SW 1271 (cell line): ENCODE results near the gene CD79B.
"Not testable (repeated sequence)": the region's sequence is repeated elsewhere in the genome, so short reads cannot be mapped to it uniquely, and the experiment has no call there.

Experiments used
- DNase-seq, 2 experiments: peaks; one replicate each; lab custom pipeline; 2025; lab: John Stamatoyannopoulos, UW

Gene CD79B

DNA sequence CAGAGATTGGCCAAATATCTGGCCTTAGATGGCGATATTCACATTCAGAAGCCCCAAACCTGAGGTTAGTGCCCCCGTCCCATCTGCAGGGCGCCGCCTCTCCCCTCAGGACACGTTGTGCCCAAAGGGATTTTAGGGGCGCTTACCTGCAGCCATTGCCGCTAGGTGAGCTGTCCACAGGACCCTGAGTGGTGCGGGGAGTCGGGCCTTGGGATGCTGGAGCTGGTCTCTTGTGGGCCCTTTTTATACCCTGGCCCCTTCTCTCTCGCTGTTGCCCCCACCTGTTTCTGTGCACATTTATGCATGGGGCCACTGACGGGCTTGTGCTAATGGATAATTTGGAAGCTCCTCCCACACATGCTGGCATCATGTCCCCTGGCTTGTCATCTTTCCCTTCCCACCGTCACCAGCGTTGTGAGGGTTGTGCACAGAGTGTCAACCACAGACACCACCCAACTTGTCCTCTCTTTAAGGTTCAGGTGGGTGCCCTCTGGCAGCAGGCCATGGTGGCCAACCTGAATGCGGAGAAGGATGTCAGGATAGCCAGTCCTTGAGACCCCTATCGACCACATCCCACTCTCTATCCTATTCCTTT, 21.0 kb downstream of the CD79B start, which contains the start of gene CSHL1:
Gene CSHL1 (minus strand): TSS at position 218 of the 595 bp plus-strand sequence. CDS start 62 bp downstream, at position 156.
- DNase-seq = no peak

- DNase-seq = no peak
Observed at GRCh38 chr17:63910096-63910495, 22.0 kb downstream of the CD79B start.

DNA sequence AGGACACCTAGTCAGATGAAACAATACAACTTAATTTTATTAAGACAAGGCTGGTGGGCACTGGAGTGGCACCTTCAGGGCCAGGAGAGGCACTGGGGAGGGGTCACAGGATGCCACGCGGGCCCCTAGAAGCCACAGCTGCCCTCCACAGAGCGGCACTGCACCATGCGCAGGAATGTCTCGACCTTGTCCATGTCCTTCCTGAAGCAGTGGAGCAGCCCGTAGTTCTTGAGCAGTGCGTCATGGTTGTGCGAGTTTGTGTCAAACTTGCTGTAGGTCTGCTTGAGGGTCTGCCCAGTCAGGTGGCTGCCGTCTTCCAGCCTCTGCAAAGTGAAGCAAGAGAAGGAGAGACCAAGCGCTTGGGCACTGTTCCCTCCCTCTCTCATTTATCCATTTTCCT, 22.5 kb downstream of the CD79B start:
- DNase-seq = not testable (repeated sequence)

DNA sequence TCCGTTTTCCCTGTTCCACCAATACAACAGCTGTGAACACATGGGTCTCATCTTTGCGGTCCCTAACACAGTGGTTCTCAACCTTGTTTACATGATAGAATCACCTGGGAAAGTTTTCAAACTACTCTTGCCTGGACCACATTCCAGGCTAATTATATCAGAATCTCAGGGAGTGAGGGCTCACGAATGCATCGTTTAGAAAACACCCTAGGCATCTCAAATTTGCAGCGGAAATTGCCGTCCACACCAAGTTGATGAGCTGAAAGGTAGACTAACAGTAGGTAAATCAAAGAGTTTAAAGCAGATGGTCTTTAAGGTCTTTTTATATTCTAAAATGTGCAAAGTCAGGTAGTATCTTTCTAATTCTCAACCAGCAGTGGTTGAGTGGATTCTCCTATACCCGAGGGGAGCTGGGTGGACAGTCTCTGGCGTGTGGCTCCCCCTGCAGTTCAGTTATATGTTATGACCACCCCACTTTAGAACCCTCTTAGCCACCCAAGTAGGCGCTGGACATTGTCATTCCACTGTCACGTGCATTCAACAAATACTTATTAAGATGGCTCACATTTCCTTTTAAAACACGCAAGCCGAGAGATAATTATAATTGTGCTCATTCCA, 24.9 kb downstream of the CD79B start:
- peak in 1 of 2 experiments; percentile 21 for DNase-seq

GRCh38 chr17:63904796-63905195, 27.3 kb downstream of the CD79B start:
- DNase-seq = not testable (repeated sequence)

DNA sequence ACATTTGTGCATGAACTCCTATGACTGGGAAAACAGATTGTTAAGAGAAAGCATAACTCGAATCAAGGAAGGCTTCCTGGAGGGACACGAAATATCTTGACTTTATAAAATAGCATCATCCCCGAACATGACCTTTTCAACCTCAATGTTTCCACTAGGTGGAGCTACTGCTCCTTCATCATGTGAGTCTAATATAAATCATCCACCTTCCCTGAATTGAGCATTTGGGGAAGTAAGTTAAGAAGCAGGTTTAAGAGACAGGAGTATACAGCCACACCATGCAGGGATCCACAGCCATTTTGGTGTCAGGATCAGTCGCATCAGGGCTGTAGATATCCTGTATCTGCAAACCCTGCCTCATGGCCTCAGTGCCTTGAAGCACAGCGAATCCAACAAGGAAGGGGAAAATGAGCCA, 28.3 kb downstream of the CD79B start:
- DNase-seq = peak in 1 of 2 experiments; percentile 11

- DNase-seq = not testable (repeated sequence)
Observed at GRCh38 chr17:63901971-63902370, 30.2 kb downstream of the CD79B start.

- DNase-seq = not testable (repeated sequence)
Observed at GRCh38 chr17:63898899-63899798, 33.0 kb downstream of the CD79B start.

DNA sequence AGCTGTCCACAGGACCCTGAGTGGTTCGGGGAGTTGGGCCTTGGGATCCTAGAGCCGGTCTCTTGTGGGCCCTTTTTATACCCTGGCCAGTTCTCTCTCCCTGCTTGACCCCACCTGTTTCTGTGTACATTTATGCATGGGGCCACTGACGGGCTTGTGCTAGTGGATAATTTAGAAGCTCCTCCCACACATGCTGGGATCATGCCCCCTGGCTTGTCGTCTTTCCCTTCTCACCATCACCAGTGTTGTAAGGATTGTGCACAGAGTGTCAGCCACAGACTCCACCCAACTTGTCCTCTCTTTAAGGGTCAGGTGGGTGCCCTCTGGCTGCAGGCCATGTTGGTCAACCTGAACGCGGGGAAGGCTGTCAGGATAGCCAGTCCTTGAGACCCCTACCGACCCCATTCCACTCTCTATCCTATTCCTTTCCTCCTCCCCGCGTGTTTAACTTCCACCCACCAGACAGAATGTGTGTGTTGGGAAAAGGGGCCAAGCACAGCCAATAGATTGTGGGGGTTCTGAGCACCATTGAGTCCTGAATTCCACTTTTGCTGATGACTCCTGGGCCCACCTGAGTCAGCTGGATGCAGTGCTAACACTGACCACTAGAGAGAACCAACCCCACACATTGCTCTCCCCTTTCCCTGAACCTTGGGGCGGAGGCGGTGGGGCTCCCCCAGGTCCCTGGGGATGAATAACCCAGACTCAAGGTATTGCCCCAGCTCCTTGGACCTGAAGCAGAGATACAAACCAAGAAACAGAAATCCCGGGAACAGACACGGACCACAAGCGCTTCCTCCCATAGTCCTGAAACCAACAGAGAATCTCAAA, 35.4 kb downstream of the CD79B start, which contains the start of gene CSH1:
Gene CSH1 (minus strand): TSS at position 51 of the 831 bp plus-strand sequence. CDS start 63 bp downstream, outside the sequence.
- not testable (repeated sequence) for DNase-seq

DNA sequence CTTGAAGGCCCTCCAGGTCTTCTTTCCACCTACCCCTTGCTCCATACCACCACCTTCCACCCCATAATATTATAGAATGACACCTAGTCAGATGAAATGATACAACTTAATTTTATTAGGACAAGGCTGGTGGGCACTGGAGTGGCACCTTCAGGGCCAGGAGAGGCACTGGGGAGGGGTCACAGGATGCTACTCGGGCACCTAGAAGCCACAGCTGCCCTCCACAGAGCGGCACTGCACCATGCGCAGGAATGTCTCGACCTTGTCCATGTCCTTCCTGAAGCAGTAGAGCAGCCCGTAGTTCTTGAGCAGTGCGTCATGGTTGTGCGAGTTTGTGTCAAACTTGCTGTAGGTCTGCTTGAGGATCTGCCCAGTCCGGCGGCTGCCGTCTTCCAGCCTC, 37.3 kb downstream of the CD79B start:
- DNase-seq = not testable (repeated sequence)

- not testable (repeated sequence) for DNase-seq
Observed at GRCh38 chr17:63894021-63894420, 38.1 kb downstream of the CD79B start.

DNA sequence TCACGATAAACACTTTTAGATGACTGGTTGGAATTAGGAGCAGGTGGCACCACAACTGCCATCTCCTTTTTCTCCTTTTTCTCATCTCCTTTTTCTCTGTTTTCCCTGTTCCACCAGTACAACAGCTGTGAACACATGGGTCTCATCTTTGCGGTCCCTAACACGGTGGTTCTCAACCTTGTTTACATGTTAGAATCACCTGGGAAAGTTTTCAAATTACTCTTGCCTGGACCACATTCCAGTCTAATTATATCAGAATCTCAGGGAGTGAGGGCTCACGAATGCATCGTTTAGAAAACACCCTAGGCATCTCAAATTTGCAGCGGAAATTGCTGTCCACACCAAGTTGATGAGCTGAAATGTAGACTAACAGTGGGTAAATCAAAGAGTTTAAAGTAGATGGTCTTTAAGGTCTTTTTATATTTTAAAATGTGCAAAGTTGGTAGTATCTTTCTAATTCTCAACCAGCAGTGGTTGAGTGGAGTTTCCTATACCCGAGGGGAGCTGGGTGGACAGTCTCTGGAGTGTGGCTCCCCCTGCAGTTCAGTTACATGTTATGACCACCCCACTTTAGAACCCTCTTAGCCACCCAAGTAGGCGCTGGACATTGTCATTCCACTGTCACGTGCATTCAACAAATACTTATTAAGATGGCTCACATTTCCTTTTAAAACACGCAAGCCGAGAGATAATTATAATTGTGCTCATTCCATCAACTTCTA, 39.7 kb downstream of the CD79B start:
- DNase-seq = not testable (repeated sequence)

DNA sequence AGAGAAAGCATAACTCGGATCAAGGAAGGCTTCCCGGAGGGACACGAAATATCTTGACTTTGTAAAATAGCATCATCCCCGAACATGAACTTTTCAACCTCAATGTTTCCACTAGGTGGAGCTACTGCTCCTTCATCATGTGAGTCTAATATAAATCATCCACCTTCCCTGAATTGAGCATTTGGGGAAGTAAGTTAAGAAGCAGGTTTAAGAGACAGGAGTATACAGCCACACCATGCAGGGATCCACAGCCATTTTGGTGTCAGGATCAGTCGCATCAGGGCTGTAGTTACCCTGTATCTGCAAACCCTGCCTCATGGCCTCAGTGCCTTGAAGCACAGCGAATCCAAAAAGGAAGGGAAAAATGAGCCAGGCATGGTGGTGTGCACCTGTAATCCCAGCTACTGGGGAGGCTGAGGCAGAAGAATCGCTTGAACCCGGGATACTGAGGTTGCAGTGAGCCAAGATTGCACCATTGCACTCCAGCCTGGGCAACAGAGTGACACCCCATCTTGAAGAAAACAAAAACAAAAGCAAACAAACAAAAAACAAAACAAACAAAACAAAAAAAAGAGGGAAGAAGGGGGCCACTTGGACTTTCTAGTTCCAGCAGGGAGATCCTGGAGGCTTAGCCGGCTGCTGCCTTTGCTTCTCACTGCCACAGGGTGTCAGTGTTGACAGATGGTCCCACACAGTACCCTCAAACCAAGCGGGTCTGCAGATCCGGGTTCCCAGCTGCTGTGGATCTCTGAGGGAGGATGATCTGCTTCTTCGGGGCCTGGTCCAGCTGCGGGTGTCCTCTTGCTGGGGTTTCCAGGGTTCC, 42.9 kb downstream of the CD79B start:
- peak in 1 of 2 experiments; percentile 15 for DNase-seq

DNA sequence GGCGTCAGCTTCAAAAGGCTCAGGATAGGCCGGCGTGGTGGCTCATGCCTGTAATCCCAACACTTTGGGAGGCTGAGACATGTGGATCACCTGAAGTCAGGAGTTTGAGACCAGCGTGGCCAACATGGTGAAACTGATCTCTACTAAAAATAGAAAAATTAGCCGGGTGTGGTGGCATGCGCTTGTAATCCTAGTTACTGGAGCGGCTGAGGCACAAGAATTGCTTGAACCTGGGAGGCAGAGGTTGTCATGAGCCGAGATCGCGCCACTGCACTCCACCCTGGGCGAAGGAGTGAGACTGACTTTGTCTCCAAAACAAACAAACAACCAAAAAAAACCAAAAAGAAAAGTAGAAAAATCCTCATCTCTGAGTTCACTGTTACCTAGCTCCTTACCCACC, 47.0 kb downstream of the CD79B start:
- DNase-seq = not testable (repeated sequence)

DNA sequence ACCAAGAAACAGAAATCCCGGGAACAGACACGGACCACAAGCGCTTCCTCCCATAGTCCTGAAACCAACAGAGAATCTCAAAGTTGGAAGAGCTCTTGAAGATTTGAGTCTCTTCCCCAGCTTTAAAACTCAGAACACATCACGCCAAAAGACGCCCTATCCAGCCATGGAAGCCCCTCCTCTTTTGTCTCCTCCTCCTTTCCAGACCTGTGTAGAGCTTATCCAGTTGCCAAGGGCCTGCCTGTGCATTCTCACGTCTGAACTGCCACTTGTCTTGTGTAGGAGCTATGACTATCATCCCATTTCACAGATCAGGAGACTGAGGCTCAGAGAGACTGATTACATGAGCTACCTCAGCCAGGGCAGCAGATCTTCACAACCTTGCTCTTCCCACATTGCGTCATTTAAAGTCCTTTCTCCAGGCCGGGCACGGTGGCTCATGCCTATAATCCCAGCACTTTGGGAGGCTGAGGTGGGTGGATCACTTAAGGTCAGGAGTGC, 49.5 kb downstream of the CD79B start:
- DNase-seq = not testable (repeated sequence)

- DNase-seq = peak in 1 of 2 experiments; percentile 31
Observed at GRCh38 chr17:63881935-63882601, 50.1 kb downstream of the CD79B start, which contains the start of gene GH2. Gene GH2 (minus strand): TSS chr17:63881944. CDS start chr17:63881801, 143 bp downstream.

- DNase-seq = not testable (repeated sequence)
Observed at GRCh38 chr17:63881337-63881736, 50.8 kb downstream of the CD79B start.

DNA sequence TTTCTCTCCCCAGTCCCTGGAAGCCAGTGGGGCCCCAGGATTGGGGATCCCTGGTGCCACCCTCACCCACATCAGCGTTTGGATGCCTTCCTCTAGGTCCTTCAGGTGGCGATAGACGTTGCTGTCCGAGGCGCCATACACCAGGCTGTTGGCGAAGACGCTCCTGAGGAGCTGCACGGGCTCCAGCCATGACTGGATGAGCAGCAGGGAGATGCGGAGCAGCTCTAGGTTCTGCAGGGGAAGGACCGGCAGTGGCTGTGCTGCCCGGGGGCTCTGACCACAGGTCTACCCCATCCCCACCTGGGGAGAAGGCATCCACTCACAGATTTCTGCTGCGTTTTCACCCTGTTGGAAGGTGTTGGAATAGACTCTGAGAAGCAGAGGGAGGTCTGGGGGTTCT, 51.4 kb downstream of the CD79B start:
- no peak for DNase-seq
